Sciatic nerve (tissue), 2 donors: ENCODE results near the gene SLC9A8. TPM values are rescaled to one million over a fixed set of nuclear protein-coding genes. Genes with fewer than 3 reads are reported as not detected.
"Not testable (repeated sequence)": the region's sequence is repeated elsewhere in the genome, so short reads cannot be mapped to it uniquely, and the experiment has no call there.

Source experiments
- ATAC-seq: fragments of 200-7000 bp; cut with Tn5 transposase; one replicate; pipeline ENCODE4 v1.9.1; 2020; ENCODE audit warnings: mild to moderate bottlenecking, moderate library complexity
- DNase-seq: peaks from one replicate; pipeline ENCODE4 v3.0.0-alpha.2; 2020; ENCODE audit warnings: low spot score
- intact Hi-C: fragments of 100-400 bp; cut with DNase I; formaldehyde crosslinking; loops from one replicate; pipeline ENCODE4 v1.14.2; 2022
- total RNA-seq: library from RNA; stranded (reverse); fragmentation: NEBNext Ultra II Directional; extraction: Animal tissue kit (Norgen Biotek cat#: 25700); gene quantifications from one replicate; pipeline ENCODE4 v1.2.1, GENCODE V29; 2021
- donor health status: DM: no; HTN: no; CAD: no.
- donor health status: DM: no; HTN: no; CAD: no.

SLC9A8 gene
- total RNA-seq, result 14.4 TPM

- intact Hi-C loops, result no loop called here
- peak; percentile 96 for ATAC-seq
Measured at GRCh38 chr20:49812507-49813304, at the start of gene SLC9A8. SLC9A8 (plus strand) TSS chr20:49812828; CDS start chr20:49812923, 95 bp downstream.

DNA sequence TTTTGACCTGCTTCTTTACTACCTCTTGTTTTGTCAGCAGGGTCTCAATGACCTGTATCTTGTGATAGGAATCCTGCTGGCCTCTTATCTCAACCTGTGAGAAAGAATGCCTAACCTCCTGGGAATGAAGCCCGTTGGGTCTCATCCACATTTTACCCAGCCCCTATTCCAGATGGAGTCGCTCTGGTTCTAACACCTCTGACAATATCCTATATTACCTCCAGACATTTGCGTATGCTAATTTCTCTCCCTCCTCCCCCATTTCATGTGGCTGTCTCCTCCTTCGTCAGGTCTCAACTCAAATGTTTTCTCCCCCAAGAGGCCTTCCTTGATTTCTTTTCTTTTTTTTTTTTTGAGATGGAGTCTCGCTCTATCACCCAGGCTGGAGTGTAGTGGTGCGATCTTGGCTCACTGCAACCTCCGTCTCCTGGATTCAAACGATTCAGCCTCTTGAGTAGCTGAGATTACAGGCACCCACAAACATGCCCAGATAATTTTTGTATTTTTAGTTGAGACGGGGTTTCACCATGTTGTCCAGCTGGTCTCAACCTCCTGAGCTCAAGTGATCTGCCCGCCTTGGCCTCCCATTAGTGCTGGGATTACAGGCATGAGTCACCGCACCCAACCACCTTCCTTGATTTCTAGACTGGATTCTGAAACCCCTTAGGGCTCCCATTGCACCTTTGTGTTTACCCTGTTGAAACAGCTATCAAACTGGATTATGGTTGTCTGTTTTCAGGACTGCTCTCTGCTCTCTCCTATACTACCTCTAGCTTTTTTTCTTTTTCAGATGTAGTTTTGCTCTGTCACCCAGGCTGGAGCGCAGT, 49.5 kb upstream of the SLC9A8 start:
- DNase-seq, result no peak
- ATAC-seq, result no peak
- intact Hi-C loops, result no loop called here

More at GRCh38 chr20:49812507-49813304, at the start of gene SLC9A8:
- DNase-seq, result peak; percentile 90

GRCh38 chr20:49765413-49765736, 47.3 kb upstream of the SLC9A8 start:
- ATAC-seq (no peak), DNase-seq (no peak)
- intact Hi-C loops, result no loop called here

DNA sequence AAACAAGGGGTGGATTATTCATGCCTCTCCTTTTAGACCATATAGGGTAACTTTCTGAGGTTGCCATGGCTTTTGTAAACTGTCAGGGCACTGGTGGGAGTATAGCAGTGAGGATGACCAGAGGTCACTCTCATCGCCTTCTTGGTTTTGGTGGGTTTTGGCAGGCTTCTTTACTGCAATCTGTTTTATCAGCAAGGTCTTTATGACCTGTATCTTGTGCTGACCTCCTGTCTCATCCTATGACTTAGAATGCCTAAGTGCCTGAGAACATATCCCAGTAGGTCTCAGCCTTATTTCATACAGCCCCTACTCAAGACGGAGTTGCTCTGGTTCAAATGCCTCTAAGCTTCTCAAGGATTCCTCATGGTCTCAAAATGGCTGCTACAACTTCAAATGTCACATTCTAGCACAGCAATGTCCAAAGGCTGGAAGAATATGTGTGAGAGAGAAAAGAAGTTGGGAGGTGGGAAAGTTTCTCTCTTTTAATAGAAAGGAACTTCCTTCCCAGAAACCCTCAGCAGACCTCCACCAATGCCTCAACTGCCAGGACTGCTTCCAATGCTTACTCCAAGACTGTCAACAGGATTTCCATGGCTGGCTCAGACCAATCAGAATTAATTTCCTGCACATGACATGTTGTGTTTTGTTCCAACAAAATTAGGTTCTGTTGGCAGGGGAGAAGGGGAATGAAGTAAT, 46.6 kb upstream of the SLC9A8 start:
- ATAC-seq, result no peak
- intact Hi-C loops, result no loop called here
- DNase-seq, result no peak

- ATAC-seq (no peak), DNase-seq (no peak)
- intact Hi-C loops, result no loop called here
Measured at GRCh38 chr20:49766979-49767521, 45.6 kb upstream of the SLC9A8 start.

GRCh38 chr20:49768204-49769047, 44.2 kb upstream of the SLC9A8 start:
- intact Hi-C loops, result no loop called here
- ATAC-seq (peak; percentile 86), DNase-seq (peak; percentile 67)

DNA sequence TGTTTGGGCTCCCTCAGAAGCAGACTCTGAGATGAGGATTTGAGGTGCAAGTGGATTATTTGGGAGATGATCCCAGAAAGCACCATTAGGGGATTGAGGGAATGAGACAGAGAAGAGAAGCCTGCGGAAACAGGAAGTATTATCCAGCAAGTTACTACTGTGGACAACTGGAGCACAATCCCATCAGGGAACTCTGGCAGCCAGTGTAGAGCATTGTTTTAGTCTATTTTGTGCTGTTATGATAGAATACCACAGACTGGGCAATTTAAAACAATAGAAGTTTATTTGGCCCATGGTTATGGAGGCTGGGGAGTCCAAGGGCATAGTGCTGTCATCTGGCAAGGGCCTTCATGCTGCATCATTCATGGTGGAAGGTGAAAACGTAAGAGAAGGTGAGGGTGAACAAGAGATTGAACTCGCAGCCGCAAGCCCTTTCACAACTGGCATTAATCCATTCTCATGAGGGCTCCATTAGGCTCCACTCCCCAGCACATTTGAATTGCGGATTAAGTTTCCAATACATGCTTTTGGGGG, 43.5 kb upstream of the SLC9A8 start:
- intact Hi-C loops, result no loop called here
- DNase-seq (no peak), ATAC-seq (peak; percentile 44)

- no peak for ATAC-seq
- intact Hi-C loops, result no loop called here
- DNase-seq, result no peak
Measured at GRCh38 chr20:49770634-49771033, 42.0 kb upstream of the SLC9A8 start.

GRCh38 chr20:49774213-49774612, 38.4 kb upstream of the SLC9A8 start:
- intact Hi-C loops, ATAC-seq, DNase-seq: not testable (repeated sequence)

GRCh38 chr20:49775229-49775693, 37.4 kb upstream of the SLC9A8 start:
- intact Hi-C loops, result no loop called here

DNA sequence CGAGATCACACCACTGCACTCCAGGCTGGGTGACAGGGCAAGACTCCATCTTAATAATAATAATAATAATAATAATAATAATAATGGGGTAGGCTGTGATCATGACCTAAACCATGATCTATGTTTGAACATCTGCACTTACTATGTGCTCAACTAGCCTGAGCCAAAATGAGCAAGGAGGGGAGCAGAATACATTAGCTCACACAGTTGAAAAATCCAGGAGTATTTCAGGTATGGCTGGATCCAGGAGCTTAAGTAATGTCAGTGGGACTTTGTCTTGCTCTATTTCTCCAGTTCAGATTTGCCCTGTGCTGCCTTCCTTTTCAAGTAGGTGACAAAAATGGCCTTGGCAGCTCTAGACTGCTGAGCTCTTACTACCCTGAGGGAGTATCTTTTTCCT, 32.7 kb upstream of the SLC9A8 start:
- no peak for ATAC-seq
- intact Hi-C loops, result no loop called here
- no peak for DNase-seq

More at GRCh38 chr20:49775229-49775693, 37.4 kb upstream of the SLC9A8 start:
- DNase-seq, result no peak
- ATAC-seq, result peak; percentile 41

DNA sequence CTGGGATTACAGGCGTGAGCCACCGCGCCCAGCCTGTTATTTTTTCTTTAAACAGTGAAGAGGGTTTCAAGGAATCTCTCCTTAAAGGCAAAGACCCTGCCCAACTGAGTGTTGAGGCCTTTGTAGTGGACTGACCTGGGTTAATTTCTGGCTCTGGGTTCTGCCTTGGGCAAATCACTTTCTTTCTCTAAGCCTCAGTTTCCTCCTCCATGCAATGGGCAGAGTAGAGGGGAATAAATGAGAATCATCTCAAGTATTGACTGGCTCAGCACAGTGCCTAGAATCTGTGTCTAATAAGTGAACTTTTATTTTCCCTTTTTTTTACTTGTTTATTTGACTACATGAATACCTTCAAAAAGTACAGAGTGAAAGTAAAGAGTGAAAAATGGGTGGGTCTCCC, 31.0 kb upstream of the SLC9A8 start:
- intact Hi-C loops, result no loop called here
- no peak for ATAC-seq
- no peak for DNase-seq

GRCh38 chr20:49782439-49782838, 30.2 kb upstream of the SLC9A8 start:
- ATAC-seq, DNase-seq, intact Hi-C loops: not testable (repeated sequence)

DNA sequence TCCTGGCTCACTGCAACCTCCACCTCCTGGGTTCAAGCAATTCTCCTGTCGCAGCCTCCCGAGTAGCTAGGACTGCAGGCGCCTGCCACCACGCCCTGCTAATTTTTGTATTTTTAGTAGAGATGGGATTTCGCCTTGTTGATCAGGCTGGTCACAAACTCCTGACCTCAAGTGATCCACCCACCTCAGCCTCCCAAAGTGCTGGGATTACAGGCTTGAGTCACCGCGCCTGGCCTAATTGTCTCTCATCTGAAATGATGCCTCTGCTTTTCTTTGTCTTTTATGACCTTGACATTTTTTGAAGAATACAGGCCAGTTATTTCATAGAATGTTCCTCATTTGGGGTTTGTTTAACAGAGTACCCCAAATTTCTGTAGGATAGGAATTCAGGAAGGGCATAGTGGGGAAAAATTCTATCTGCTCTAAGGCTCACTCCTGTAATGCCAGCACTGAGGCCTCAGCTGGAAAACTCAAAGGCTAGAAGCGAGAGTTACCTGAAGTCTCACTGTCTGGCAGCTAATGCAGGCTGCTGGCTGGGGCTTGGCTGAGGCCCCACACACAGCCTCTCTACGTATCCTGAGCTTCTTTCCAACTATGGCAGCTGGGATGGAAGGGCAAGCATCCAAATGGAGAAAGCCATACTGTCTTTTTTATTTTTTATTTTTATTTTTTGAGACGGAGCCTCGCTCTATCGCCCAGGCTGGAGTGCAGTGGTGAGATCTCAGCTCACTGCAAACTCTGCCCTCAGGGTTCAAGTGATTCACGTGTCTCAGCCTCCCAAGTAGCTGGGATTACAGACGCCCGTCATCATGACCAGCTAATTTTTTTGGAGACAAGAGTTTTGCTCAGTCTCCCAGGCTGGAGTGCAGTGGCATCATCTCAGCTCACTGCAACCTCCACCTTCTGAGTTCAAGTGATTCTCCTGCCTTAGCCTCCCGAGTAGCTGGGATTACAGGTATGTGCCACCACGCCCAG, 29.3 kb upstream of the SLC9A8 start:
- ATAC-seq, DNase-seq, intact Hi-C loops: not testable (repeated sequence)

- DNase-seq (no peak), ATAC-seq (no peak)
- intact Hi-C loops, result no loop called here
Measured at GRCh38 chr20:49784291-49784690, 28.3 kb upstream of the SLC9A8 start.

DNA sequence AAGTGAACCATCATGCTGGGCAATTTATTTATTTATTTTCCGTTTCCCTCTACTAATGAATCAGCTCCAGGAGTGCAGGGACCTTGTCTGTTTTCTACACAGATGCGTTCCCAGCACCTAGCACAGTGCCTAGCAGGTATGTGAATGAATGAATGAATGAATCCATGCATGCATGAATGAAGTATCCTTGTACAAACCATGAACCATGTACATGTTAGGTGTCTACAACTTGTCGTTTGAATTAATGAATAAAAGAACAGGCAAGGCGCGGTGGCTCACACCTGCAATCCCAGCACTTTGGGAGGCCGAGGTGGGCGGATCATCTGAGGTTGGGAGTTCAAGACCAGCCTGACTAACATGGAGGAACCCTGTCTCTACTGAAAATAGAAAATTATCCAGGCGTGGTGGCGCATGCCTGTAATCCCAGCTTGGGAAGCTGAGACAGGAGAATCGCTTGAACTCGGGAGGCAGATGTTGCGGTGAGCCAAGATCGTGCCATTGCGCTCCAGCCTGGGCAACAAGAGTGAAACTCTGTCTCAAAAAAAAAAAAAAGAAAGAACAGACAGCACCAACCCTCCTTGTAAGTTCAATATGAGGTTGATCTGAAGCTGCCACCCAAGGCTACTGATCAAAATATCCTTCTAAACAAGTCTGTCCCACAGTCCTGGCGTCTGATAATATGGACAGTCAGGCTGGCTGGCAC, 27.3 kb upstream of the SLC9A8 start:
- DNase-seq, result no peak
- intact Hi-C loops, result no loop called here
- no peak for ATAC-seq

DNA sequence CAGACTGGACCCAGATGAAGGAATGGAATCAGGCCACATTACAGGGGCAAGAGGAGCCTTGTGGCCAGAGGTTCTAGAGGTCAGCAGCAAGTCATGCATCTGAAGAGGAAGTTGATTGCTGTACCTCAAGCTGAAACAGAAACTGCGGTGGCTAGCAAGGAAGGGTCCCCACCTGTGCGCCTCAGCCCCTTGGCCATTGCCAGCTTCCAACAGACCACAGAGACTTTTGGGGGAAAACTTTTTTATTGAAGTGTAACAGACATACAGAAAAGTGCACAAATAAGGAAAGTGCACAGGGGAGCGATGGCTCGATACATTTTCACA, 26.8 kb upstream of the SLC9A8 start:
- intact Hi-C loops, result no loop called here
- no peak for DNase-seq

More for the DNA sequence above, 26.8 kb upstream of the SLC9A8 start:
- peak; percentile 15 for ATAC-seq
